NCI-H446 treated with DMSO at 0.1 percent for 48 hours (cell line): Measurements from ENCODE around the gene EVI2A.
"Not testable (repeated sequence)": the region's sequence is repeated elsewhere in the genome, so short reads cannot be mapped to it uniquely, and the experiment has no call there.

Experiments
- DNase-seq: peaks from one replicate; lab custom pipeline; 2025; lab: John Stamatoyannopoulos, UW

EVI2A gene

DNA sequence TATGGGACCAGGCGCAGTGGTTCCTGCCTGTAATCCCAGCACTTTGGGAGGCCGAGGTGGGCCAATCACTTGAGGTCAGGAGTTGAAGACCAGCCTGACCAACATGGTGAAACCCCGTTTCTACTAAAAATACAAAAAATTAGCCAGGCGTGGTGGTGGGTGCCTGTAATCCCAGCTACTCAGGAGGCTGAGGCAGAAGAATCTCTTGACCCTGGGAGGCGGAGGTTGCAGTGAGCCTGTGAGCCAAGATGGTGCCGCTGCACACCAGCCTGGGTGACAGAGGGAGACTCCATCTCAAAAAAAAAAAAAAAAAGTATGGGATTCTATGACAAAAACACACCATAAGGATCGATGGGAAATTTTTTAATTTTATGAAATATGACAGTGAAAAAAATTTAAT is 9.2 kb downstream of the EVI2A start:
- not testable (repeated sequence) for DNase-seq

DNA sequence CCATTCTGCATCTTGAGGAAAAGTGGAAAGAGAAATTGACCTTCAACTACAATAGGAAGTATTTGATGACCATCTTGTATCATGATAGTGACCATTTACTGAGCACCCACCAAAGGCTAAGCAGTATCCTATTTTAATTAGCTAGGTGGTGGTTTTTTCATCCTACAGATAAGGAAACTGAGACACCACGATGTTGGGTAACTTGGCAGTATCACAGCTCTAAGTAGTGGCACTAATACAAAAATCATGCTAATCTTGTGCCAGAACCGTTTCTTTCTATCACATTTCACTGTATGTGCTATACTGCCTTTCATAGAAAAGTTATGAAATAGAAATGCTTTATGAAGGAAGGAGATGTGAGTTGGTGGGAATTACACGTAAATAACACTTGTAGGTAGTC is 9.9 kb downstream of the EVI2A start:
- DNase-seq: no peak

DNA sequence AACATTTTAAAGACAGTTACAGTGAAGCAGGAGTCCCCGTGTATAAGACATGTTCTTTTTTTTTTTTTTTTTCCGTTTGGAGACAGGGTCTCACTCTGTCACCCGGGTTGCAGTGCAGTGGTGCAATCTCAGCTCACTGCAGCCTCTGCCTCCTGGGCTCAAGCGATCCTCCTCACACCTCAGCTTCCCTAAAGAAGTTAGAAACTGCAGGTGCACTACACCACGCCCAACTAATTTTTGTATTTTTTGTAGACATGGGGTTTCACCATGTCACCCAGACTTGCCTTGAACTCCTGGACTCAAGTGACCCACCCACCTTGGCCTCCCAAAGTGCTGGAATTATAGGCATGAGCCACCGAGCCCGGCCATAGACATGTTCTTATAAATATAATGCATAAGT is 10.5 kb downstream of the EVI2A start:
- DNase-seq: no peak

DNA sequence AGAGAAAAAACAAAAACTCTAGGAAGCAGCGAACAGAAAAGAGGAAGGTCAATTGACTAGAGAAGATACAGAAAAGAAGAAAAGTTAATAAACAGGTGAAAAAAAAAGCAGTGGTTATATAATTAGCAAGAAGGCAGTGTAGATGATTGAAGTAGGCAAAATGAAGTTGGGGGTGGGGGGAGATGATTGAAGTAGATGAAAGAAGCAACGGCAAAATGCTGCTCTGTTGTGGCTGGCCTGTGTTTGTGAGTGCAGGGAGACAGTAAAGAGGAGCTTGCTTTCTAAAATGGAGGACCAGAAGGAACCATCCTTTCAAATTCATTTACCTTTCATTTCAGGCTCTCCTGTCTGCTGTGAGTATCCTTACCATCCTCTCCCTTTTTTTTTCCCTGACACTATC is 11.2 kb downstream of the EVI2A start:
- DNase-seq: no peak

DNA sequence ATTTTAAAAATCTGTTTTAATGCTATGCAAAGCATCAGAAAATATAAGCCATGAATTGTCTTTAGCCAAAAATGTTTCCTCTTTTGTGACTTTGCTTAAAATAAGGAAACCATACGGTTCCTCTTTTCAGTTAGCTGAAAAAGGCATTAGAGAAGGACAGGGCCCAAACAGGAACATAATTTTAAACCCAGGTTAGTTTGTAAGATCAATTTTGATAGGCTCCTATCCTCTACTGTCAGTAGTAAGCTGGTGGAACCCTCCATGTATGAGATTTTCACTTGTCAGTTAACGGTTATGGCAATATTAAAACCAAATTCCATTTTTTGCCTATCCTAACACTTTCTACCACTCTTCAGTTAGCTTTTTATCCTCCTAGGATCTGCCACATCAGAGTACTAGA is 11.9 kb downstream of the EVI2A start:
- no peak for DNase-seq

DNA sequence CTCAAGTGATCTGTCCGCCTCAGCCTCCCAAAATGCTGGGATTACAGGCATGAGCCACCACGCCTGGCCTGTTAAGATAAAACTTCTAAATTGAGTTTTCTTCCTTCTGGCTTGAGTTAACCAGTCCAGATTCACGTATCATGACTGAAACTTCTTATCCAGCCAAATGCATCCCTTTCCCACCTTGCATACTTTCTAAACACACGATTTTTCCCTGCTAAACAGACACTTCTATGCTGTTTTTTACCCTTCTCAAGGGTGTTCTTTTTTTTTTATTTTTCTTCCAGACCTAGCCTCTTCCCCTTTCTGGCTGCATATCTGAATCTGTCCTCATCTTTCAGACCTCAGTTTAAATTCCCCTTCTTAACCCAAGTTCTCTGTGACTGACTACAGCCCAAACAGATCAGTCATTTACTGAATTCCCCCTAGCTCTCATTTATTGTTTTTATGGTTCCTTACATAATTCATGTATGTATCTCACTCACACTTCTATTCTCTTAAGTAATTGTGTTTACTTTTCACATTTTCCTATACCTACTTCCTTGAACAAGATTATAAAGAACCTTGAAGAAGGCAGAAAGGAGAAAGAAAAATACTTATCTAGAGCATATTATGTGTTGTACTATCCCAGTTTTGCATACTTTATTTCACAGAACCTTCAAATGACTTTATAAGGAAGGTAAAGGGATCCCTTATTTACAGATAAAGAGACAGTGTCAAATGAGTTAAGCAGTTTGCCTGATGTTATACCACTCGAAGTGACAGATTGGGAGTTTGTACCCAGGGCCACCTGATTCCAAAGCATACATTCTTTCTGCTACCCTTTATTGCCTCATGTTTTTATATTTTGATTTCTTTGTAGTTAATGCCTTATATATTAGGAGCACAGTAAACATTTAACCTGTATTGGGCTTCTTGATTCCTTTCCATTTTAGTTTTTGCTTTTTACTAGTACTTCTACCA is 12.8 kb downstream of the EVI2A start:
- DNase-seq: no peak

DNA sequence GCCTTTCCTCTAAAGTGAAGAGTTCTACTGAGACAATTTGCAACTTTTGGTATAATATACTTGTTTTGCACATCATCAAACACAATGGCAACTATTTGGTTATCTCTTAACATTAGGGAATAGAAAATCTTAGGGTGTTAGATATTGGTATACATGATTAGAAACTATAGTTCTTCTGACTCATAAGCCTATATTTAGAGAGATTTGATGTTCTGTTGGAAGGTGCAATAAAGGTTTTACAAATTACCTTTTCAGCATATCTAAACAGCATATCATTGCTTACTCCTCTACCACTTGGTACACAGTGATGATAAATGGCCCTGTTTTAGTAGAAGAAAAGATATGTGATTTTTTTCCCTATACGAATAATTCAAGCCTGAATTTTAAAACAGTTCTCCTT is 13.8 kb downstream of the EVI2A start:
- DNase-seq: no peak

DNA sequence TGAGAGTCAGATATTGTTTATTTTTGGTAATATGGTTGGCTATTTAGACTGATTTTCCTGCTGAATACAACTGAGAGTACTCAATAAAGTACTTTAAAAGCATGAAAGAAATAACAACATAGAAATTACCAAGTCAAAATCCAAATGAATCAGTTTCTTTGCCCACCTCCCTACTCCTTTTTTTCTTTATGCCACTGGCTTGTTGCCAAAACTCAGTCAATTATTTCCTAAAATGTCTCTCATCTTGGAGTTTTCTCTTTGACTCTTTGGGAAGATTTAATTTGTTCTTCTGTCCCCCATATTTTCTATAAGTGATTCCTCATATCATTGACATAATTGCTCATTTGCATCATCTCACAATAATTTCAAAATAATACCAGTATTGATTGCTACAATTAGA is 21.8 kb downstream of the EVI2A start:
- no peak for DNase-seq

DNA sequence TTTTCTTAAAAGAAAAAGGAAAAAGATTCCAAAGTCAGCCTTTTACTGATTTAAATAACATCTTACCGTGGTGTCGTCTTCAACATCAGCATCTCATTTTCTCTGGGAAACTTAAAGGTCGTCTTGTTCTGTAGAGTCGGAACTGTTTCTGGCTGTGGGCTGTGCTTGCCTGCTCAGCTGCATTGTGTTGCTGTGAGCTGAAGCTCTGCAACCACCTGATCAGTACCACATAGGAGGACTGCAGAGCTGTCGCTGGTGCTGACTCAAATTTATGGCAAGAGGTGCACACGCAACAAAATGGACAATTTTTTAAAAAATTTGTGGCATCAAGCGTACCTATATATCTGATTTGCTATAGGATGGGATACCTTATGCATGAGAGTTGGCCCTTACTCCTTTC is 24.3 kb downstream of the EVI2A start, which contains the start of gene OMG:
Gene OMG (minus strand): TSS at position 150 of the 400 bp plus-strand sequence. CDS start 908 bp downstream, outside the sequence.
- no peak for DNase-seq

DNA sequence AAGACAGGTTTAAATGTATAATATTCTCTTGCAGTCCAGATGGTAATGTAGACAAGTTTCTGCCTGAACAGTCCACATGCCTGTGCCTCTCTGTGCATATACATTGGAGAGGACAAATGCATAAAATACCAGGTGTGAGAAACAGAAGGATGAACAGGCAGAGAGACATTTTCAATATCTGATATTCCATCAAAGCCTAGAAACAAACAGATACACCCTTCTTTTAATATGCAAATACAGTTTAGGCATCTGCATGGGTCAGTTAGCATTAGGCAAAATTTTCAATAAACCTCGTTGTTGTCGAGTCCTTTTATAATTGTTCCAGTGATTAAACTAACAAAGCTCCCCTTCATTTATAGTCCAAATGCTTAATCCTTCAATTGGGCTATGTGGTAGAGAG is 25.3 kb downstream of the EVI2A start:
- no peak for DNase-seq

DNA sequence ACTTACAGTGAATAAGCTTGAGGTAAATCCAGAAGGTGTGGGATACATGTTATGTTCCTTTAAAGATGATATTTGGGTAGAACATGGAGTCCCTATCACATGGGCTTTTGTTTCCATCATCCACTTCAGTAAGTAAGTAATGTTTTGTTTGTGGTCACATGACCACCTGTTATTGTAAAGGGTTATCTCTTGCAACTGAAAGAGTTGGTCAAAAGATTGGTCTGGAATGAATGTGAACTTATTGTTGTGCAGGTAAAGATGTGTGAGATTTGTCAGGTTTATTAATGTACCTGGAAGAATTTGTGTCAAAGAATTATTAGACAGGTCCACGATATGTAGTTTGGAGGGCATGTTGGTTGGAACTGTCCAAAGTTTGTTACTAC is 25.9 kb downstream of the EVI2A start:
- no peak for DNase-seq

DNA sequence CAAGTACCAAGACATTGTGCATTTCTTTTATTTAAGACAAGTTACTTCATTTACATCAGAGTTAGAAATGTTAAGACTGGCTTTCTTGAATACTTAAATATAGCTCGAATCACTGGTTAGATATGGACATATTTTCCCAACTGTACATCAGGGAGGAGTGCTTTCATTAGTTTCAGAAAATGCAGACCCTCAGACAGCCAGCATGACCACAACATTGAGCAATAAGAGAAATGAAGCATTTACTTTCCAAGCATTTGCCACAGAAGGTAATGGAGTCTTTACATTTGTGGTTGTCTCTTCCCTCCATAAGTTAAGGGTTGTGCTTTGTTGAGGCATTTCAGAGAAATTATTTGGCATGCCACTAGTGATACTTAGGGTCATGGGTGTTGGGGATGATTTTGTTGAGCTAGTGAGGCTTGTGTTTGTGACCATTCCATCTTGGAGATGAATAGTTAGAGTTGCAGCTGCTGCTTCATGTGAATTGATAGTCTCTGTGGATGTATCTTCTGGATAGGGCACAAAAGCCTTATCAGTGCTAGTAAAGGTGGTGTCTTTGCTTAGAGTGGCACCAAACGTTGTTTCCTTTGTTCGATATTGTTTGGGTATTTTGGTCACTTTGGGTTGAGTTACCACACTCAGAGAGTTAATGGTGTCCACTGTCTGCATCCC is 26.5 kb downstream of the EVI2A start:
- DNase-seq: no peak

DNA sequence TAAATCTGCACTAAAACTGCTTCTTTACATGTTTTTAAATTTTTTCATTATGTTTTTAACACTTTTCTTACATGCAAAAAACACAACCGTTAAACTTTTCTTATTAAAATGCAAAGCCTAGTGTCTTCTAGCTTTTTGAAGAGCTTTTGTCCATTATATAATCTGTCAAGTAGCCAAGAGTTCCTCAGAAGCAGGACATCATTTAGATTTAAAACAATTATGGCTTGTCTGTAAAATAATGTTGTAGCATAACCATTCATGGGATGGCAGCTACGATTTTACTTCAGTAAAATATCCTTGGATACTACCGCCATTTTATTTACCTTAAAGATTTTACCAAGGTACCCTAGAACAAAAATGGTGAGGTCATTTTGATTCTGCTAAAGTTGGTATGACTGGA is 27.2 kb downstream of the EVI2A start:
- no peak for DNase-seq

DNA sequence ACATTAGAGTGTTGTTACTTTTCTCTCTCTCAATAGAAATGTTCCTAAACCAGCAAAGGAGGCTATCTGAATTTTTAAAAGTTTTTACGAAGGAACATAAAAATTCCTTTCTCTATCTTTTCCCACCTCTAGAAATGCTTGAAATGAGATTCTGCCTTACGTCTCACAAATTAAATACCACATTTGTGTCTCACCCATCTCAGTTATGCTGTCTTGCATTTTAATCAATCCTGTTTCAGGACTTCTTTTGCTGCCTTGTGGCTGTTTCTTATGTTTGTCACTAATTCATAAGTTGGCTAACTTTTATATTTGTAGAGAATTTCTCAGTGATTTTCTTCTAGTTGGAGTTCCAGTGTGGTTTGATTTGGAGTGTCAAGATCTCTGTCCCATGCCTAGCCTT is 27.8 kb downstream of the EVI2A start:
- no peak for DNase-seq

DNA sequence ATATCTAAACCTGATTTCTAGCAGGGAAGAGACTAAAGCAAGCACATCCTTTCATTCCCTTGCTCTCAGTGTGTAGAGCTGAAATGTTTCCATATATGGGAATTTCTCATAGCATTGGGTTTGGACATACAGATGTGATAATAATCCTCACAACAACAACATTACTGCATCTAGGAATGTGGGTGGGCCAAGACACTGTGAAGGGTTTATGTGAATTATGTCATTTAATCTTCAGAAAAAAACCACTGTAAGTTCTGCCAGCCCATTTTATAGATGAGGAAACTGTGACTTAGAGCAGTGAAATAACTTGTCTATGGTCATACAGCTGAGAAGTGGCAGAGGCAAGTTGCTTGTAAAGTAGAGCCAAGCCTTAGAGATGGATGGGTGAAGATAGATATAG is 29.6 kb downstream of the EVI2A start:
- no peak for DNase-seq

DNA sequence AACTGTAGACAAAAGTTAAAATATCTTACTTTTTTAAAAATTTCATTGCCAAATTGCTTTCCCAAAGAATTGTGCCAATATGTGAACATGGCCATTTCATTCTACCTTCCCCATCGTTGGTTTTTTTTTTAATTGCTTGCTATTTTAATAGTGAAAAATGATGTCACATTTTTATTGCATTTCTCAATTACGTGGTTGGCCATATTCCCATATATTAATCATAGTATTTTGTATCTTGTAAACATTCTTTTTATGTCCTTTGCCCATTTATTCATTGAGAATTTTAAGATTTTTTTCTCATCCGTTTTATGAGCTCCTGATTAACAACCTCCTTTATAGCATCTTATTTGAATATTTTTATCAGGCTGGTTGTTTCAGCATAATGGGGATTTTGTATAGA is 31.6 kb downstream of the EVI2A start:
- DNase-seq: no peak

DNA sequence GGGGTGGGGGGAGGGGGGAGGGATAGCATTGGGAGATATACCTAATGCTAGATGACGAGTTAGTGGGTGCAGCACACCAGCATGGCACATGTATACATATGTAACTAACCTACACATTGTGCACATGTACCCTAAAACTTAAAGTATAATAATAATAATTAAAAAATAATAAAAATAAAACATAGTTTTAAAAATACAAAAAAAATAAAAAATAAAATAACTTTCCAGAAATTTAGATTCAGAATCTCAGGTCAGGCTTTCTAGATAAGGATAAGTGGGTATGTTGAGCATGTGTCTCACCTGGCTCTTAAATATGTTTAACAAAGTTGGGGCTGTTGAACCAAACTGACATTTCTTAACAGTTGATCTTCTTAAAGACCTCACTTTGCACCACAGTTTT is 33.5 kb downstream of the EVI2A start:
- not testable (repeated sequence) for DNase-seq

DNA sequence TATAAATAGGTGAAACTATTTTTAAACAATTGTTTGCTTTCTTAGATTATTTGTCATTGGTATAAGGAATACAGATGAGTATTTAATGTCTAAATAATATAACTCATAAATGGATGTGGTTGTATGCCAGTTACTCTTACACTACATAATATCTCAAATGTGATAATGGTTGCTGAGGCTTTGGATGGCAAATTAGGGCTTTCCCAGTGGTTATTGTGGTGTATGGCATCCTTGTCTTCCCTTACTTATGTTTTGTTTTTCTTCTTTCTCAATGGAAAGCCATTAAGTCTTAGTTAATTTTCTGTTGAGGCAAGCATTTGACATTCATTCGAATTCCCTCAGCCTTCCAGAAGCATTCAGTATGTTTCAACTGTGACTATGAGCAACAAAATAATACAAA is 34.8 kb downstream of the EVI2A start:
- DNase-seq: no peak

DNA sequence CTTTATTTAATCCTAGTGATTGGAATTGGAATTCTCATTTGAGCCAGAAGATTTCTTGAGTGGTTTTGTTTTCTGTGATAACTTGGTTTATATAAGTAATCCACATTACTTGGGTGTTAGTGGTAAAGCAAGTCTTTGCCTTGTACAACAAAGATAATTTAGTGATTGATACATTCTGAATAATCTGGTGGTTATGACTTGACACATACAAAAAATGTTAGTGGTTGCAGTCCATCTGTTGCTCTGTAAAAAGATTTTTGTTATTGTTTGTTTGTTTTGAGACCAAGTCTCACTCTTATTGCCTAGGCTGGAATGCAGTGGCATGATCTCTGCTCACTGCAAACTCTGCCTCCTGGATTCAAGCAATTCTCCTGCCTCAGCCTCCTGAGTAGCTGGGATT is 37.6 kb downstream of the EVI2A start:
- DNase-seq: no peak

DNA sequence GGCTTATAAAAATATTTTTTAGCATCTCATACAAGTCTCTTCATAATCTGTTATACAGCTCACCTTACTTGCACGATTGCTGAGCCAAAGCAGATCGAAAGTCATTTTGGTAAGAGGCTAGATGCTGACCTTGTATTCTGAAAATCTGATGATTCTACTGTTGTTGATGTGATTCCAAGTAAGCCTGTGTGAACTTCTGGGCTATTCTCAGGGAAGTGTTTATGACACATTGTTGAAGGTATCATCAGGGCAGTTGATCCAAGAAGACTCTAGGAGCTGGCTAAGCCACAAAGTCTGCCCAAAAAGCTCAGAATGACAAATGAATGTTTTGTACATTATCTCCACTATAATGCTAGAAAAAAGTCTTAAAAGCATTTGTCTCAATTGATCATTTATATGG is 40.4 kb downstream of the EVI2A start:
- no peak for DNase-seq

DNA sequence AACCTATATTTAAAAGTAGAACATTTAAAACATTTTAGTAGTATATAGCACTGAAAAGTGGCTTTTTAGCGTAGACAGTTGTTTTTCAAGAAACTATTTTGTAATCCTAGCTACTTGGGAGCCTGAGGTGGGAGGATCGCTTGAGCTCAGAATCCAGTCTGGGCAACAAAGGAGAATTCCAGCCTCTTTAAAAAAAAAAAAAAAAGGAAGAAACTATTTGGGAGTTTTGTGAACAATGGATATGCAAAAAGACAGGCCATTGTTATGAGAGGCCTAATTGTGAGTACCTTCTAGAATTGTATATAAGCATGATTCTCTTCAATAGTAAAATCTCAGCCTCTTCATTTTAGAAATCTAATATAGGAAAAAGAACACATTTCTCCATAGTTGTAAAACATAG is 42.0 kb downstream of the EVI2A start:
- DNase-seq: no peak

DNA sequence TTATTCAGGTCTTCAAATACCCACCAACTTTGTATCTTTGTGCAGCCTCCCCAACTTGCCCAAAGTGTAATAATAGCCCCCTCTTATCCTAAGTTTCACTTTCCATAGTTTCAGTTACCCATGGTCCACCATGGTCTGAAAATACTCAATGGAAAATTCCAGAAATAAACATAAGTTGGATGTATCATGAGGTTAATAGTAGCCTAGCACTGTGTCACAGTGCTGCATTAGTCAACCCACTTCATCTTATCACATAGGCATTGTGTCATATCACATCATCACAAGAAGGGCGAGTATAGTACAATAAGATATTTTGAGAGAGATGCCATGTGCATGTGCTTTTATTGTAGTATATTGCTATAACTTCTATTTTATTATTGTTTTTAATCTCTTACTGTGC is 46.3 kb downstream of the EVI2A start:
- DNase-seq: no peak

DNA sequence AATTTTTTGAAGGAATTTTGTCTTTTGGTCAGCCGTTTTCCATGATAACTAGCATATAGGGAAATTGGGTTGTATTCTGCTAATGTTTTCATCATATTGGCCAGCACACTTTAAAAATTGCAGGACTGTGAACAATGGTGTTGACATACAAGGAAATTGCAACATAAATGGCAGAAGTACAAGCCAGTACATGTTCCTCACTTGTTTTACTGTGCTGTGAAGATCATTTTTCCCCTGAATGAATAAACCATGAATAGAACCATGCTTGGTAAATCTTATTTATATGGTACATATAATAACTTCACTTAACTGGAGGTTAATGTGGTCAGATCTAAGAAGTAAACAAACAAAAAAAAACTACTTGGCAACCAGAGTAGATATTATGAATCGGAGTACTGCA is 47.2 kb downstream of the EVI2A start:
- no peak for DNase-seq

DNA sequence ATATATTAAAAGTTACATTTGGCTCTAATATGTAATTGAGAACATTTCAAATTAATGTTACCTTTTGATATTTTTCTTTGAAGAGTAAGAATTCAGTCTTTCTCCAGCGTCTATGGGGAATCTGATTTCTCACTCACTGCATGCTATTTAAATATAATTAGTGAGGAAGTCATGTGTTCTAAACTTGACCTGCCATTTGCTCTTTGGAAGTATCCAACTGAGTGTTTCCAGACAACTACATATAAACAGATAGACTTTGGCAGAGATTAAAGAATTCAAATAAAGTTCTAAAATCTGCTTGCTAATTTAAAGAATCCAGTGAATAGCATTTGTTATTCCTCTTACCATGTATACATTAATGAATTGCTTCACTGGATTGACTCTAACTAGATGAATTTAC is 47.9 kb downstream of the EVI2A start:
- DNase-seq: no peak
